Effector CD8-positive, alpha-beta T cell (primary cell): ENCODE data around the gene DUSP7.

ENCODE experiments used
- DNase-seq: peaks from one replicate; lab custom pipeline; 2025; lab: John Stamatoyannopoulos, UW
- total RNA-seq, 4 experiments: gene quantifications; one replicate each; lab custom pipeline; 2026; lab: John Stamatoyannopoulos, UW

DUSP7 gene
- total RNA-seq = 15.9 to 20.3 (median 18.7) reads per million in 4 experiments

GRCh38 chr3:52056521-52056967, at the start of gene DUSP7:
Gene DUSP7 (minus strand): TSS chr3:52056571. CDS start chr3:52056366, 205 bp downstream.
- DNase-seq = peak; percentile 51

- no peak for DNase-seq
These were observed 48.6 kb upstream of the DUSP7 start for GRCh38 chr3:52104684-52105640.

- no peak for DNase-seq
These were observed 46.6 kb upstream of the DUSP7 start for GRCh38 chr3:52102934-52103333.

- no peak for DNase-seq
These were observed 42.6 kb upstream of the DUSP7 start for GRCh38 chr3:52099001-52099401.

GRCh38 chr3:52097851-52098507, 41.6 kb upstream of the DUSP7 start:
- DNase-seq = no peak

GRCh38 chr3:52095990-52096775, 39.8 kb upstream of the DUSP7 start:
- DNase-seq = no peak

- no peak for DNase-seq
These were observed 38.5 kb upstream of the DUSP7 start for GRCh38 chr3:52094571-52095485.

GRCh38 chr3:52093756-52094545, 37.6 kb upstream of the DUSP7 start:
- DNase-seq = no peak

GRCh38 chr3:52092891-52093290, 36.5 kb upstream of the DUSP7 start:
- no peak for DNase-seq

GRCh38 chr3:52092271-52092660, 35.9 kb upstream of the DUSP7 start:
- no peak for DNase-seq

- no peak for DNase-seq
These were observed 35.4 kb upstream of the DUSP7 start for GRCh38 chr3:52091586-52092270.

- no peak for DNase-seq
These were observed 34.6 kb upstream of the DUSP7 start for GRCh38 chr3:52090933-52091468.

GRCh38 chr3:52090131-52090932, 34.0 kb upstream of the DUSP7 start:
- DNase-seq = no peak

- no peak for DNase-seq
These were observed 33.3 kb upstream of the DUSP7 start for GRCh38 chr3:52089691-52090090.

- no peak for DNase-seq
These were observed 32.3 kb upstream of the DUSP7 start for GRCh38 chr3:52088445-52089367.

GRCh38 chr3:52087731-52088130, 31.4 kb upstream of the DUSP7 start:
- DNase-seq = no peak

- no peak for DNase-seq
These were observed 30.7 kb upstream of the DUSP7 start for GRCh38 chr3:52086976-52087663.
